ENCODE measurements around the gene LRCOL1. TPM values are rescaled to one million over a fixed set of nuclear protein-coding genes. Genes with fewer than 3 reads are reported as not detected.

The LRCOL1 gene
- total RNA-seq, 1 experiment from 2014 or later: 0.24 TPM

GRCh38 chr12:132593938-132594358, 16.4 kb downstream of the LRCOL1 start (continued):
- no peak for TF ChIP-seq NR1H2 (CRISPR knock-in tag; IDR thresholded peaks at IDR 0.05)

DNA sequence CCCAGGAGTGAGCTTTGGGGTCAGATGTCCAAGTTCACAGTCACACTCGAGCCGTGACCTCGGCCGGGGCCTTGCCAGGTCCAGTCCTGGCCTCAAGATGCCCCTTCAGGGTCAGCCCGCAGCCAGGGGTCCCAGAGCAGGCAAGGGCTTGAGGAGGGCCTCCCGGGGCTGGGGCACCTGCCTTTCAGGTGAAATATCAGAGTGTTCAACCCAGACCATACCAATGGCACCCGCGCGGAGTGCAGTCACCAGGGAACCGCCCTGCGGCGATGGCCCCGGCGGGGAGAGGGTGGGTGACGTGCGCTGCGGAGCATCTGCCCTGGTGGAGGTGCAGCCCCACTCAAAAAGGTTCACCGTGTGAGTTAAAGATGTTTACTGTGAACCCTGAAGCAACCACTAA, 16.9 kb downstream of the LRCOL1 start:
- Mint-ChIP-seq H3K27me3 (ENCODE audit: low read depth) (peaks cover 91% of the 10 kb centered on the region), H3K27ac (no peak overlapping the region), H3K4me3 (no peak overlapping the region), H3K36me3 (no peaks in the 10 kb centered on the region), H3K4me1 (peaks cover 4% of the 10 kb centered on the region; the same call in 1 of the 2 replicates), H3K9me3 (peaks cover 5% of the 10 kb centered on the region)
- TF ChIP-seq ETV6 (CRISPR knock-in tag; IDR thresholded peaks at IDR 0.05): no peak
- no peak for TF ChIP-seq ZNF219 (CRISPR knock-in tag; IDR thresholded peaks at IDR 0.05; ENCODE audit: borderline replicate concordance)
- TF ChIP-seq, protein P1, sequence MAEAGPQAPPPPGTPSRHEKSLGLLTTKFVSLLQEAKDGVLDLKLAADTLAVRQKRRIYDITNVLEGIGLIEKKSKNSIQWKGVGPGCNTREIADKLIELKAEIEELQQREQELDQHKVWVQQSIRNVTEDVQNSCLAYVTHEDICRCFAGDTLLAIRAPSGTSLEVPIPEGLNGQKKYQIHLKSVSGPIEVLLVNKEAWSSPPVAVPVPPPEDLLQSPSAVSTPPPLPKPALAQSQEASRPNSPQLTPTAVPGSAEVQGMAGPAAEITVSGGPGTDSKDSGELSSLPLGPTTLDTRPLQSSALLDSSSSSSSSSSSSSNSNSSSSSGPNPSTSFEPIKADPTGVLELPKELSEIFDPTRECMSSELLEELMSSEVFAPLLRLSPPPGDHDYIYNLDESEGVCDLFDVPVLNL (CRISPR knock-in tag; IDR thresholded peaks at IDR 0.05; ENCODE audit: borderline replicate concordance, low read depth): no peak
- TF ChIP-seq, protein P2, sequence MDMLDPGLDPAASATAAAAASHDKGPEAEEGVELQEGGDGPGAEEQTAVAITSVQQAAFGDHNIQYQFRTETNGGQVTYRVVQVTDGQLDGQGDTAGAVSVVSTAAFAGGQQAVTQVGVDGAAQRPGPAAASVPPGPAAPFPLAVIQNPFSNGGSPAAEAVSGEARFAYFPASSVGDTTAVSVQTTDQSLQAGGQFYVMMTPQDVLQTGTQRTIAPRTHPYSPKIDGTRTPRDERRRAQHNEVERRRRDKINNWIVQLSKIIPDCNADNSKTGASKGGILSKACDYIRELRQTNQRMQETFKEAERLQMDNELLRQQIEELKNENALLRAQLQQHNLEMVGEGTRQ (CRISPR knock-in tag; IDR thresholded peaks at IDR 0.05): no peak
- TF ChIP-seq ZBTB21 (CRISPR knock-in tag; IDR thresholded peaks at IDR 0.05; ENCODE audit: borderline replicate concordance): no peak
- TF ChIP-seq FOXJ3 (CRISPR knock-in tag; IDR thresholded peaks at IDR 0.05; ENCODE audit: borderline replicate concordance): no peak
- TF ChIP-seq NFYB (CRISPR knock-in tag; conservative IDR thresholded peaks at IDR 0.05; ENCODE audit: low read depth): no peak
- TF ChIP-seq, protein P3, sequence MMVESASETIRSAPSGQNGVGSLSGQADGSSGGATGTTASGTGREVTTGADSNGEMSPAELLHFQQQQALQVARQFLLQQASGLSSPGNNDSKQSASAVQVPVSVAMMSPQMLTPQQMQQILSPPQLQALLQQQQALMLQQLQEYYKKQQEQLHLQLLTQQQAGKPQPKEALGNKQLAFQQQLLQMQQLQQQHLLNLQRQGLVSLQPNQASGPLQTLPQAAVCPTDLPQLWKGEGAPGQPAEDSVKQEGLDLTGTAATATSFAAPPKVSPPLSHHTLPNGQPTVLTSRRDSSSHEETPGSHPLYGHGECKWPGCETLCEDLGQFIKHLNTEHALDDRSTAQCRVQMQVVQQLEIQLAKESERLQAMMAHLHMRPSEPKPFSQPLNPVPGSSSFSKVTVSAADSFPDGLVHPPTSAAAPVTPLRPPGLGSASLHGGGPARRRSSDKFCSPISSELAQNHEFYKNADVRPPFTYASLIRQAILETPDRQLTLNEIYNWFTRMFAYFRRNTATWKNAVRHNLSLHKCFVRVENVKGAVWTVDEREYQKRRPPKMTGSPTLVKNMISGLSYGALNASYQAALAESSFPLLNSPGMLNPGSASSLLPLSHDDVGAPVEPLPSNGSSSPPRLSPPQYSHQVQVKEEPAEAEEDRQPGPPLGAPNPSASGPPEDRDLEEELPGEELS (CRISPR knock-in tag; IDR thresholded peaks at IDR 0.05): no peak
- no peak for TF ChIP-seq GTF2I (CRISPR knock-in tag; conservative IDR thresholded peaks at IDR 0.05)
- TF ChIP-seq, protein P4, sequence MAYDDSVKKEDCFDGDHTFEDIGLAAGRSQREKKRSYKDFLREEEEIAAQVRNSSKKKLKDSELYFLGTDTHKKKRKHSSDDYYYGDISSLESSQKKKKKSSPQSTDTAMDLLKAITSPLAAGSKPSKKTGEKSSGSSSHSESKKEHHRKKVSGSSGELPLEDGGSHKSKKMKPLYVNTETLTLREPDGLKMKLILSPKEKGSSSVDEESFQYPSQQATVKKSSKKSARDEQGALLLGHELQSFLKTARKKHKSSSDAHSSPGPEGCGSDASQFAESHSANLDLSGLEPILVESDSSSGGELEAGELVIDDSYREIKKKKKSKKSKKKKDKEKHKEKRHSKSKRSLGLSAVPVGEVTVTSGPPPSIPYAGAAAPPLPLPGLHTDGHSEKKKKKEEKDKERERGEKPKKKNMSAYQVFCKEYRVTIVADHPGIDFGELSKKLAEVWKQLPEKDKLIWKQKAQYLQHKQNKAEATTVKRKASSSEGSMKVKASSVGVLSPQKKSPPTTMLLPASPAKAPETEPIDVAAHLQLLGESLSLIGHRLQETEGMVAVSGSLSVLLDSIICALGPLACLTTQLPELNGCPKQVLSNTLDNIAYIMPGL (CRISPR knock-in tag; IDR thresholded peaks at IDR 0.05): no peak
- TF ChIP-seq, protein P5, sequence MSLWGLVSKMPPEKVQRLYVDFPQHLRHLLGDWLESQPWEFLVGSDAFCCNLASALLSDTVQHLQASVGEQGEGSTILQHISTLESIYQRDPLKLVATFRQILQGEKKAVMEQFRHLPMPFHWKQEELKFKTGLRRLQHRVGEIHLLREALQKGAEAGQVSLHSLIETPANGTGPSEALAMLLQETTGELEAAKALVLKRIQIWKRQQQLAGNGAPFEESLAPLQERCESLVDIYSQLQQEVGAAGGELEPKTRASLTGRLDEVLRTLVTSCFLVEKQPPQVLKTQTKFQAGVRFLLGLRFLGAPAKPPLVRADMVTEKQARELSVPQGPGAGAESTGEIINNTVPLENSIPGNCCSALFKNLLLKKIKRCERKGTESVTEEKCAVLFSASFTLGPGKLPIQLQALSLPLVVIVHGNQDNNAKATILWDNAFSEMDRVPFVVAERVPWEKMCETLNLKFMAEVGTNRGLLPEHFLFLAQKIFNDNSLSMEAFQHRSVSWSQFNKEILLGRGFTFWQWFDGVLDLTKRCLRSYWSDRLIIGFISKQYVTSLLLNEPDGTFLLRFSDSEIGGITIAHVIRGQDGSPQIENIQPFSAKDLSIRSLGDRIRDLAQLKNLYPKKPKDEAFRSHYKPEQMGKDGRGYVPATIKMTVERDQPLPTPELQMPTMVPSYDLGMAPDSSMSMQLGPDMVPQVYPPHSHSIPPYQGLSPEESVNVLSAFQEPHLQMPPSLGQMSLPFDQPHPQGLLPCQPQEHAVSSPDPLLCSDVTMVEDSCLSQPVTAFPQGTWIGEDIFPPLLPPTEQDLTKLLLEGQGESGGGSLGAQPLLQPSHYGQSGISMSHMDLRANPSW (CRISPR knock-in tag; conservative IDR thresholded peaks at IDR 0.05; ENCODE audit: low read depth): no peak
- DNase-seq (ENCODE audit: low spot score) (no peak), ATAC-seq (no peak)
- ChIA-PET POLR2A (no interaction called here), CTCF (interaction anchor here (1.1 to 1.6 kb wide), 3 partner anchors 21 to 179 kb away, joined by 3 read pairs; no protein-coding TSS in a partner anchor)

DNA sequence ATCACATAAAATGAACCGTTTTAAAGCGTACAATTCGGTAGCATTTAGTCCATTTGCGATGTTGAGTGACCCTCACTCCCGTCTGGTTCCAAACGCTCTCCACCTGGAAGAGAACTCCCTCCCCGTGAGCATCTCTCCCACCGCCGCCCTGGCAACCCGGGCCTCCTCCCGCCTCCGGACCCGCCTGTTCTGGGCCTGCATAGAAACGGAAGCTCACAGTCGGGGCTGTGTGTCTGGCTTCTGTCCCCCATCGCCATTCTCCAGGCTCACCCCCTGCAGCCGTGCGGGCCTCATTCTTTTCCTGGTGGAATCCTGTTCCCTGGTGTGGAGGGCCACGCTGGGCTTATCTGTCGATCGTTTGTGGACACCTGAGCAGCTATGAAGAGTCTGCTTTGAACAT, 17.3 kb downstream of the LRCOL1 start:
- ATAC-seq: no peak
- TF ChIP-seq ZNF317 (CRISPR knock-in tag; IDR thresholded peaks at IDR 0.05; ENCODE audit: borderline replicate concordance, low read depth): no peak
- TF ChIP-seq TCF7 (CRISPR knock-in tag; IDR thresholded peaks at IDR 0.05; ENCODE audit: low read depth): no peak
- TF ChIP-seq, protein P6, sequence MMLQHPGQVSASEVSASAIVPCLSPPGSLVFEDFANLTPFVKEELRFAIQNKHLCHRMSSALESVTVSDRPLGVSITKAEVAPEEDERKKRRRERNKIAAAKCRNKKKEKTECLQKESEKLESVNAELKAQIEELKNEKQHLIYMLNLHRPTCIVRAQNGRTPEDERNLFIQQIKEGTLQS (CRISPR knock-in tag; conservative IDR thresholded peaks at IDR 0.05): no peak
- no peak for TF ChIP-seq OVOL2 (CRISPR knock-in tag; IDR thresholded peaks at IDR 0.05; ENCODE audit: borderline replicate concordance)
- no peak for TF ChIP-seq MLX (CRISPR knock-in tag; IDR thresholded peaks at IDR 0.05)
- TF ChIP-seq, protein P7, sequence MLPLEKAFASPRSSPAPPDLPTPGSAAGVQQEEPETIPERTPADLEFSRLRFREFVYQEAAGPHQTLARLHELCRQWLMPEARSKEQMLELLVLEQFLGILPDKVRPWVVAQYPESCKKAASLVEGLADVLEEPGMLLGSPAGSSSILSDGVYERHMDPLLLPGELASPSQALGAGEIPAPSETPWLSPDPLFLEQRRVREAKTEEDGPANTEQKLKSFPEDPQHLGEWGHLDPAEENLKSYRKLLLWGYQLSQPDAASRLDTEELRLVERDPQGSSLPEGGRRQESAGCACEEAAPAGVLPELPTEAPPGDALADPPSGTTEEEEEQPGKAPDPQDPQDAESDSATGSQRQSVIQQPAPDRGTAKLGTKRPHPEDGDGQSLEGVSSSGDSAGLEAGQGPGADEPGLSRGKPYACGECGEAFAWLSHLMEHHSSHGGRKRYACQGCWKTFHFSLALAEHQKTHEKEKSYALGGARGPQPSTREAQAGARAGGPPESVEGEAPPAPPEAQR (CRISPR knock-in tag; IDR thresholded peaks at IDR 0.05): no peak
- TF ChIP-seq TEAD1 (CRISPR knock-in tag; IDR thresholded peaks at IDR 0.05): no peak
- TF ChIP-seq, protein P1 (CRISPR knock-in tag; IDR thresholded peaks at IDR 0.05; ENCODE audit: borderline replicate concordance, low read depth): no peak

More for the DNA sequence above, 17.3 kb downstream of the LRCOL1 start:
- CTCF ChIA-PET: interaction anchor here (1.1 to 1.6 kb wide), 3 partner anchors 22 to 179 kb away, joined by 3 read pairs; no protein-coding TSS in a partner anchor
- no peak for DNase-seq (ENCODE audit: low spot score)
- Mint-ChIP-seq H3K9me3 (peaks cover 5% of the 10 kb centered on the region), H3K27ac (no peak overlapping the region), H3K4me3 (no peak overlapping the region), H3K36me3 (no peaks in the 10 kb centered on the region), H3K27me3 (ENCODE audit: low read depth) (peaks cover 96% of the 10 kb centered on the region), H3K4me1 (peaks cover 4% of the 10 kb centered on the region; the same call in 1 of the 2 replicates)
- POLR2A ChIA-PET: no interaction called here
